HG03565 (cell line): ENCODE data around the gene NKD2.
"Not testable (repeated sequence)": the region's sequence is repeated elsewhere in the genome, so short reads cannot be mapped to it uniquely, and the experiment has no call there.

Experiments used
- ATAC-seq: cut with Tn5 transposase; IDR thresholded peaks from one replicate; pipeline ENCODE4 v1.9.1; 2021; ENCODE audit warnings: mild to moderate bottlenecking, moderate library complexity; ENCODE audit not compliant: unreplicated experiment

Gene NKD2

DNA sequence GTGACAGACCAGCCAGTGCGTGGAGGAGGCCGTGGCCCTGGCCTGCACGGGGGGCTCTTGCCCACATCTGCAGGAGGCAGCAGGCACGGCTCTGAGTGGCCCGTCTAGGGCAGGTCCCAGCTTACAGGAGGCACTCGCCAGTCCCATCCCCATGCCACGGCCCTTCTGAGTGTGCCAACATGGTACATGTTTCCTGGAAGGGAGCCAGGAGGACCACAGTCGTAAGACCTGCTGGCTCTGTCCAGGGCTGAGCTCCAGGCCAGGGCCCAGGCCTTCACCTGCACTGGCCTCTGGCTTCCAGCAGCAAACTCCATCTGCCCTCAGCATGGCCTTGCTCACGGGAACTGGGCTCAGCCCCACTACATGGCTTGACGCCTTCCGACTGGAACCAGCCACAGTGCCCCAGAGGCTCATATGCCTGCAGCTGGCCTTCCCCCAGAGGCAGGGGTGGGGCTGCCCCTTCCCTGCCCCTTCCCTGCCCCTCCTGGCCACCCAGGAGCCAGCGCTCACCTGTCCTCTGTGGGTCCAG is 3.8 kb downstream of the NKD2 start:
- ATAC-seq: no peak

DNA sequence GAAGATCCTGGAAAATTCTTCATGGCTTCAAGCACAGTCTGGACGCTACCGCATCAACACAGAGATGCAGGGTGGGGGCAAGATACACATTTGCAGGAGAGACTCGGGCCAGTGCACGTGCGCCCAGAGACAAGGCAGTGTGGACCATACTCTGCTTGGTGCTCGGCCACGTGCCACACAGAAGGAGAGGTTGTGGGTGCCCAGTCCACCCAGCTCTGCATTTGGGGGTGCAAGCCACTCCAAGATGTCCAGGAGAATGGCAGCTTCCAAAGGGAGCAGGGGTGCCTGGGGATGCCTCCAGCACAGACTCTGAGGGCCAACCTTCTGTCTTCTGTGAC is 4.3 kb downstream of the NKD2 start:
- ATAC-seq: no peak

- ATAC-seq: no peak
Observed at GRCh38 chr5:1013238-1013947, 4.8 kb downstream of the NKD2 start.

DNA sequence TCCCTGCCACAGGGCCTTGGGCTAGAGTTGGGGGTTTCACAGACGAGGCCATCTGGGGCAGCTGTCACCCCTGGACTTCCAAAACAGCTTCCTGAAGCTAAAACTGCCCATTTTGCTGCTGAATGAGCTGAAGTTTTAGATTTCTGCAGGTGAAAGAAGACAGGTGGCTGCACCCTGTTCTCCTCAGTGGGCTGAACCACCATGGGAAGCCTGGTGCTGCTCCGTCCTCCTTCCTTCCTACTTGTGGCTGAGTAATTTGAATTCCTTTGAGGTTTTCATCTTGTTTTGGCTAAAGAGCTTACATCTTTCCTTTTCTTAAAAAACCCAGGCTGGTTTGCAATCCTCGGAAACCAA is 5.3 kb downstream of the NKD2 start:
- ATAC-seq: no peak

DNA sequence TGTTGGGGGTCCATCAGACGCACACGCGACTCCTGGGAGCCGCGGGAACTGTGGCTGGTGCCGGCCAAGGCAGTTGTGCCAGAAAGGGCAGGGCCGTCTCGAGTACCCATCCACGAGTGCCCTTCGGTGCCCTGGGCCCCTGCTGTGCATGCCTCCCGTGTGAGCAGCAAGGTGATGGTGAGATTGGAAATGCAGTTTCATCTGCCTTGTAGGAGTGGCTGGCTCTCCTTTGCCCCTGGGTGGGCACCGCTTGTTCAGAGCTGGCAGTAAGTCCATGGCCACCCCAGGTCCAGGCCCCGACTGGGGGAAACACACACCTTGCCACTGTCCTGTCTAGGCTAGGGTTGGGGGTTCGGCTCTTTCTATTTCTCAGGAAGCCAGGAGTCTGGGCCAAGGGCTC is 5.7 kb downstream of the NKD2 start:
- ATAC-seq: no peak

DNA sequence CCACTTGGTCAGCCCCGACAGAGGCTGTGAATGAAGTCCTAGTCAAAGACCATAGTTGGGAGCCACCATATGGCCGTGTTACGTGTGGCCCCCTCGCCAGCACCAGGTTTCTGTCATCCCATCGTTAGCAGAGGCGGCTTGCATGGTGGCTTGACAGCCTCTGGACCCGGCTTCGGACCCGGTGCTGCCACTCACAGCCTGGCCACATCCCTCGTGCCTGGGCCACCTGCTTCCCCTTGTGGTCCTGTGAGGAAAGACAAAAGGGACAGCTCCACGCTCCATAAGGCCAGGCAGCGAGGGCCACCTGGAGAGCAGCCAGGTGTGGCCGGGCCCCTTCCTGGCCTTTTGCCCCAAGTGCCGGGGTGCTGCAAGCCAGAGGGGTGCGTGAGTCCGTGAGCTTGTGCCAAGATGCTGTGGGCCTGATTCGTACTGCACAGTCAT is 6.2 kb downstream of the NKD2 start:
- ATAC-seq: no peak

- no peak for ATAC-seq
Observed at GRCh38 chr5:1015507-1015906, 6.9 kb downstream of the NKD2 start.

DNA sequence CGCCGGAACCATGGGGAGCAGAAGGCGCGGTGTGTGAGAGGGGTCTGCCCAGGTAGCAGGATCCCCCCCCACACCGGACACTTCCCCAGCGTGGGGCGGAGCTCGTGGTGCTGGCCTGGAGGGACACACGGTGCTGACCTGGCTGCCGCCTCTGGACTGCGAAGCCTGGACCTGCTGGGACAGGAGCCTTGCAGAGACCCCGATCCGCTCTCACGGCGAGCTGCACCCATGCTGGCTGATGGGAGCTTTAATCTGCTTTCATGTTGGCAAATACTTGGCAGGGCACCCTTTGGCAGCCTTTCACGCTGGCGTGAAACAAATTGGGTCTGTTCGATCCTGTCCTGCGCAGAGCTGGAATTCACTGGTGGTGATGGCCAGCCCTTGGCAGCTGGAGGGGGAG is 7.4 kb downstream of the NKD2 start:
- ATAC-seq: no peak

GRCh38 chr5:1016476-1016875 is 7.9 kb downstream of the NKD2 start:
- no peak for ATAC-seq

DNA sequence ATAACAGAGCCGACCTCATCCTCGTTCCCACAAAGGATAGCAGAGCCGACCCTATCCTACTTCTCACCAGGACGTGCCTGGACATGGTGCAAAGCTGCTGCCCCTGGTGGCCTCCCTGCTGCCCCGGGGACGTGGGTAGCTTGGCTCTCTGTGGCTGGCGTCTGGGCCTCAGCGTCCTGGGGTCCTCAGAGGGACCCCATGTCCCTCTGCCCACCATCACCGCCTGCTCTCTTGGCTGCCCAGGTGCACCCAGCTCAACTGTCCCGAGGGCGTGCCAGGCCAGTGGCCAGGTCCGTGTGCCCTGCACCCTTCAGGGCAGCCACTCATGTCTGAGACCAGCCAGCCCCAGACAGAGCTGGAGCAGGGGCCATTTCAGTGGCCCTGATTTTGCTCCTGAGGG is 8.5 kb downstream of the NKD2 start:
- ATAC-seq: no peak

GRCh38 chr5:1017691-1018455 is 9.3 kb downstream of the NKD2 start:
- no peak for ATAC-seq

DNA sequence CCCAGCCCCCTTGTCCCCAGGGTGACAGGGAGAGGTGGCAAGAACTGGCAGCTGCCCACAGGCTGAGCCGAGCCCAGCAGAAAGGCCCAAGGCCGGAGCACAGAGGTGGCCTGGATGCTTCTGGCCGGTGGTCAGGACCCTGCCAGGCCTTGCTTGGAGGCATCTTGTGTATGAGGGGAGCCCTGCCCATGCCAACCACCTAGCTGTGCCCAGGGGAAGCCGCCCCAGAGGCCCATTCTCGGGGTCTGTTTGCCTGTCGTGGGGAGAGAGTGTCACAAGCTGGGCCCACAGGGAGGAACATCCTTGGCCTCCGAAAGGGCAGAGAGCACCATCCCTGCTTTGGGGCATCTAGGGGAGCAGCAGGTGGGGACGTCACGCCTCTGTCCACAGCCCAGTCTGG is 10.0 kb downstream of the NKD2 start:
- ATAC-seq: no peak

GRCh38 chr5:1019001-1019905 is 10.7 kb downstream of the NKD2 start:
- no peak for ATAC-seq

DNA sequence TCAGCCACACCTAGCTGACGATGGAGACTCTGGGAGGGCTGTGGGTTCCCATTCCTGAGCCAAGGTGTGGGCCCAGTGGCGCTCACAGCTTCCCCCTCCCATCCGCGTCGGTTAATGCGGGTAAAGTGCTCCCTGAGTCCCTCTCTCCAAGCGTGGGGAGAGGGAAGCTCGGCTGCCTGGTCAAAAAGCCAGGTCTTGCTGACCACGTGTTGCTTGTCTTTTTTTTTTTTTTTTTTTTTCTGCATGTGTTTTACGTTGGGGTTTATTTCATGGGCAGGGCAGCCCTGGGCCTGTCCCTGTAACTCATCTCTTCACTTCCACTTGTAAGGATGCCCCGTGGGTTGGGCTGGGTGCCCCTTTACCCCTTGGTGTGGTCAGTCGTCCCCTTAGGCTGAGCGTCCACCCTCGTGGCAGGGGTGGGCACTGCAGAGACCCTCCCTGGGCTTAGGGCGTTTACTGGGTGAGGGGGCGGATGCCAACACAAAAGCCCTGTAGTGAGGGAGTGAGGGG is 11.9 kb downstream of the NKD2 start:
- no peak for ATAC-seq

DNA sequence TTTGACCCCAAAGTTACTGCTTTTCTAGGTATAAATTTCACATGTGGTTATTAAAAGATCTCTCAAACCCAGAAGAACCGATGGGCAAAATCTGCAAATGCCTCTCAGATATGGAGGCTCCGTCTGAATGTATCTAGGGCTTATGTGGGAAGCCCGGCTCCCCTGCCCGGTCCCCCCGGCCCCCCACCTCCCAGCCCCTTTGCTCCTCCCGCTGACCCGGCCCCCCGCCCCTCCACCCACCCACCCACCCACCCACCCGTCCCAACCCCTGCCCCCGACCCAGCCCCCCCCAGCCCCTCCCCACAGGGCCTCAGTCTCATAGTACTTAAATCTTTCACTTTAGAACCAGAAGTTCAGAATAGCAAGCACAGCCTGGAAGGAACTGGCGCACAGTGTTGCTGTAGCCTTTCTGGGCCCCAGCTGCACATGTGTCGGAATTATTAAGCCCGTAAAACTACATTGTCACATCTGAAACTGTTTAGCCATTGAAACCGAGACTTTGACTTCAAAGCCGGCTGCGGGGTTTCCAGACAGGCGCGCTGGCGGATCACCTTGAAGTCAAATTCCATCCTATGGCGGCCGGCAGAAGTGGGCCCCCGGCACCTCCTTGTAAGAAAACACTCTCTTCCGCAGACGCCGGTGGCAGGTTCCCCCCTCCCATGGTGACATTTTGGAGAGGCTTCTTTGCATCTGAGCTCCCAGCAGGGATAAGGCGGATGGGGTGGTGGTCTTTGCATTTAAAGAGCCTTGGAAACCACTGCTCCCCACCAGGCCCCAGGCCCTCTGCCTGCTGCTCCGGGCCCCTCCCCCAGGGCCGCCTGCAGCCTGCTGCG is 12.8 kb downstream of the NKD2 start:
- ATAC-seq: no peak

DNA sequence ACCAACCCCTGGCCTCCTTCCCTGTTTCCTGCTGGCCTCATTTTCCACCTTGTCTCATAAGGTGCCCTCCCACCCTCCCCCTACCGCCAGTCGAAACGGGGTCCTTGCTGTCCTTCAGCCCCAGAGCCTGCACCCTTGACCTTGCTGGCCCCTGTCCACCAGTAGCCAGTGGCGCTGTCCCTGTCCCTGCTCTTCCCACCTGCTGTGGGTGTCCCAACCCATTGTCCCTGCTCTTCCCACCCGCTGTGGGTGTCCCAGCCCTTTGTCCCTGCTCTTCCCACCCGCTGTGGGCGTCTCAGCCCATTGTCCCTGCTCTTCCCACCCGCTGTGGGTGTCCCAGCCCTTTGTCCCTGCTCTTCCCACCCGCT is 13.4 kb downstream of the NKD2 start:
- not testable (repeated sequence) for ATAC-seq

DNA sequence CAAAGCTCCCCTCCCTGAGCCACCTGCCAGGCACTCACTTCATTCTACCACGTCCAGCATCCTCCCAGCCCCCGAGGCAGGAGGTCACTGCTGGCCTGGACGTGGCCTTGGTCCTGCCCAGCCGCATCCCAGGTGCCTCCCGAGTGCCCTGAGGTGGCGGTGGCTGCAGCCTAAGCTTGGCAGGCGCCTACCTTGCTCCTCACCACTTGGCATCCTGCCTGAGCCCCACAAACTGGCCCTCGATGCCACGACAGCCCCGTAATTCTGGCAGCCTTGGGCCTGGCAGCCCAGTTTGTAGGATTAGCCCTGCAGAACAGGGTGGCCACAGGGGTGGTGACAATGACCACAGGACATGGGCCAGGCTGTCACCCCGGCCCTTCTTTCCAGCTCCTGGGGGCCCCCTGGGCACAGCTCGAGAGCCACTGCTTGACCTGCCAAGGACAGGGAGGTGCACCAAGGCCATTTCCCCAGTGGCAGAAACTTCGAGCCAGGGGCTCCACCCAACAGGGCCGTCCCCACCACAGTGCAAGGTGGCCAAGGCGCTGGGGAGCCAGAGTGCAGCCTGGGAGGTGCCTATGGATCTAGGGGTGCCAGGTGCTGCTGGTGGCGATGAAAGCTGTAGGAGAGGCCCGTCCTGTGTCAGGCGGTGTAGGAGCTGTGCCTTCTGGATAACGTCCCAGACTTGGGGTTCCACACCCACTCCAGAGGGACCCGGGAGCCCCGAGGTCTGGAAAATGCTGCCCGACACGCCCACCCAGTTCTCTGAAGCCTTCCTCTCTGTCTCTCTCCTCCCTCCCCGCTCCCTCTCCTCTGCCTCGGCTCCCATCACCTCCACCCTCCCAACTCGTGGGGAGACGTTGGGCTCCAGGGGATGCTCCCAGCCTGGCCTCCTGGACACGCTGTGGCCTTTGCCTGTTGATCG is 18.4 kb downstream of the NKD2 start:
- no peak for ATAC-seq

GRCh38 chr5:1027631-1028441 is 19.2 kb downstream of the NKD2 start:
- no peak for ATAC-seq
